Spleen (tissue), 7 donors: ENCODE measurements around the gene AMBRA1.

Source experiments
- CTCF ChIP-seq, 11 experiments: fragments of 200-600 bp in 7 of 11; fragments of 450-650 bp in 4 of 11; sonication (generic) in 4 of 11; IDR thresholded peaks in 8 of 11; conservative IDR thresholded peaks in 3 of 11; 1 replicate in 7 of 11; 2 replicates in 4 of 11; pipeline versions ENCODE4 v1.4.0 to v1.8.0; 2016 to 2021; ENCODE audit warnings: antibody characterized with exemption in 11 of 11, inconsistent platforms in 4 of 11, mild to moderate bottlenecking in 1 of 11
- POLR2AphosphoS5 ChIP-seq, 3 donors: sonication (generic); formaldehyde crosslinking; IDR thresholded peaks; one replicate each; pipeline ENCODE4 v1.5.1; 2017; ENCODE audit warnings: antibody characterized with exemption in 3 of 3
- donor health status: DM: no; HTN: no; CAD: no; lungs with moderate emphysema.
- donor health status: DM: no; HTN: no; CAD: no.
- donor health status: DM: no; HTN: no; CAD: no.

- TF ChIP-seq CTCF (IDR thresholded peaks at IDR 0.05 in 8 of 11, conservative IDR thresholded peaks at IDR 0.05 in 3 of 11) (no peak), POLR2AphosphoS5 (IDR thresholded peaks at IDR 0.05) (no peak)
Observed at GRCh38 chr11:46422588-46422987, 171.2 kb downstream of the AMBRA1 start.
